SK-N-SH (cell line): ENCODE results near the gene PJA2. TPM values are rescaled to one million over a fixed set of nuclear protein-coding genes. Genes with fewer than 3 reads are reported as not detected.

Experiments used
- CTCF ChIA-PET: fragments of 300-600, 350-600 bp; formaldehyde crosslinking; extraction: SDS; loops from one replicate; lab custom pipeline; 2021; lab: Yijun Ruan, JAX
- POLR2A ChIA-PET: fragments of 350-600 bp; sonication (Branson Sonifier 250); formaldehyde crosslinking; extraction: SDS; loops from one replicate; lab custom pipeline; 2020; ENCODE audit warnings: antibody characterized with exemption, inconsistent platforms; lab: Yijun Ruan, JAX
- DNase-seq: peaks from one replicate; pipeline ENCODE4 v3.0.0; 2012
- H2AFZ ChIP-seq: fragments of 200-600 bp; sonication (generic); 2 replicates; pipeline ENCODE4 v1.8.1; 2016; ENCODE audit warnings: antibody characterized with exemption, mild to moderate bottlenecking, low read depth
- H3F3A ChIP-seq: fragments of 200-600 bp; sonication (generic); replicated peaks from 2 replicates; pipeline ENCODE3; 2016; ENCODE audit warnings: antibody characterized with exemption, mild to moderate bottlenecking; ENCODE audit not compliant: insufficient read depth
- H3K27ac ChIP-seq, 2 experiments: fragments of 200-500 bp in 1 of 2; fragments of 200-600 bp in 1 of 2; sonication (Bioruptor generic) in 1 of 2; sonication (generic), shearing (Covaris generic) in 1 of 2; 2 replicates each; pipeline versions ENCODE4 v1.5.1 to v1.6.1; 2014 to 2016; ENCODE audit warnings: low read depth in 2 of 2, inconsistent platforms in 1 of 2, low read length in 1 of 2, mild to moderate bottlenecking in 1 of 2, mixed read lengths in 1 of 2
- H3K27me3 ChIP-seq: fragments of 200-600 bp; sonication (generic), shearing (Covaris generic); 2 replicates; pipeline ENCODE4 v1.6.1; 2016; ENCODE audit warnings: mixed run types; ENCODE audit not compliant: insufficient read depth
- H3K36me3 ChIP-seq, 2 experiments: fragments of 200-500 bp in 1 of 2; fragments of 200-600 bp in 1 of 2; sonication (Bioruptor generic) in 1 of 2; sonication (generic) in 1 of 2; replicated peaks in 1 of 2; 2 replicates each; pipeline versions ENCODE3 to v1.5.1; 2014 to 2016; ENCODE audit warnings: low read length in 1 of 2, mild to moderate bottlenecking in 1 of 2; ENCODE audit not compliant: insufficient read depth in 2 of 2, control insufficient read depth in 1 of 2
- H3K4me1 ChIP-seq, 2 experiments: fragments of 200-500 bp in 1 of 2; fragments of 200-600 bp in 1 of 2; sonication (Bioruptor generic) in 1 of 2; sonication (generic), shearing (Covaris generic) in 1 of 2; 2 replicates each; pipeline versions ENCODE4 v1.5.1 to v1.6.1; 2014 to 2016; ENCODE audit warnings: low read depth in 1 of 2, low read length in 1 of 2, mixed run types in 1 of 2; ENCODE audit not compliant: insufficient read depth in 2 of 2, control insufficient read depth in 1 of 2
- H3K4me2 ChIP-seq: fragments of 200-600 bp; sonication (generic), shearing (Covaris generic); 2 replicates; pipeline ENCODE4 v1.6.1; 2017; ENCODE audit warnings: mixed run types
- H3K4me3 ChIP-seq, 2 experiments: fragments of 200-500 bp in 1 of 2; fragments of 200-600 bp in 1 of 2; sonication (Bioruptor generic) in 1 of 2; sonication (generic), shearing (Covaris generic) in 1 of 2; 2 replicates each; pipeline versions ENCODE4 v1.5.1 to v1.8.1; 2014 to 2016; ENCODE audit warnings: low read depth in 2 of 2, inconsistent platforms in 1 of 2, low read length in 1 of 2, mild to moderate bottlenecking in 1 of 2, mixed read lengths in 1 of 2, moderate library complexity in 1 of 2
- H3K79me2 ChIP-seq: fragments of 200-600 bp; sonication (generic); 2 replicates; pipeline ENCODE4 v1.8.1; 2017; ENCODE audit warnings: mild to moderate bottlenecking; ENCODE audit not compliant: insufficient read depth
- H3K9ac ChIP-seq: fragments of 200-600 bp; sonication (generic); 2 replicates; pipeline ENCODE4 v1.6.1; 2017; ENCODE audit warnings: mixed run types
- H3K9me2 ChIP-seq: fragments of 200-600 bp; sonication (generic); 2 replicates; pipeline ENCODE4 v1.6.1; 2017; ENCODE audit warnings: mixed run types
- H3K9me3 ChIP-seq: fragments of 200-600 bp; sonication (generic); 2 replicates; pipeline ENCODE4 v1.6.1; 2017; ENCODE audit warnings: mixed run types, mild to moderate bottlenecking, moderate library complexity
- H4K20me1 ChIP-seq: fragments of 200-600 bp; sonication (generic); 2 replicates; pipeline ENCODE4 v1.6.1; 2017; ENCODE audit warnings: mild to moderate bottlenecking, mixed run types; ENCODE audit not compliant: insufficient read depth
- EP300 ChIP-seq, 2 experiments: IDR thresholded peaks; 2 replicates each; pipeline versions ENCODE4 v1.4.0 to v1.6.1; 2012; ENCODE audit warnings: borderline replicate concordance in 1 of 2, low read depth in 1 of 2, low read length in 1 of 2
- FOSL2 ChIP-seq: IDR thresholded peaks from 2 replicates; pipeline ENCODE4 v1.4.0; 2012; ENCODE audit warnings: low read depth, mild to moderate bottlenecking, moderate library complexity, borderline replicate concordance
- FOXM1 ChIP-seq: IDR thresholded peaks from 2 replicates; pipeline ENCODE4 v1.4.0; 2012; ENCODE audit warnings: low read depth, mild to moderate bottlenecking
- MXI1 ChIP-seq: IDR thresholded peaks from 2 replicates; pipeline ENCODE4 v1.6.1; 2012; ENCODE audit warnings: mild to moderate bottlenecking, low read depth, low read length, improper control_type of control experiment
- NRF1 ChIP-seq: IDR thresholded peaks from 2 replicates; pipeline ENCODE4 v1.6.1; 2012; ENCODE audit warnings: low read depth, mild to moderate bottlenecking, low read length
- POLR2AphosphoS5 ChIP-seq: IDR thresholded peaks from 2 replicates; pipeline ENCODE4 v1.6.1; 2012; ENCODE audit warnings: low read depth, low read length
- RAD21 ChIP-seq: IDR thresholded peaks from 2 replicates; pipeline ENCODE4 v1.6.1; 2012; ENCODE audit warnings: mild to moderate bottlenecking, low read length
- RCOR1 ChIP-seq: fragments of 150-350 bp; IDR thresholded peaks from 2 replicates; pipeline ENCODE4 v1.6.1; 2017; ENCODE audit warnings: antibody characterized with exemption, low read length
- SIN3A ChIP-seq: IDR thresholded peaks from 2 replicates; pipeline ENCODE4 v1.6.1; 2012; ENCODE audit warnings: low read depth, mild to moderate bottlenecking, low read length, moderate library complexity, borderline replicate concordance
- TCF12 ChIP-seq: IDR thresholded peaks from 2 replicates; pipeline ENCODE4 v1.4.0; 2012
- TEAD4 ChIP-seq: IDR thresholded peaks from 2 replicates; pipeline ENCODE4 v1.4.0; 2012; ENCODE audit warnings: mild to moderate bottlenecking, borderline replicate concordance; ENCODE audit not compliant: insufficient read depth
- YY1 ChIP-seq: IDR thresholded peaks from 2 replicates; pipeline ENCODE4 v1.4.0; 2012; ENCODE audit warnings: low read depth, mild to moderate bottlenecking
- WGBS: methylation state at CpG from one replicate; pipeline ENCODE4 v1.1.6; 2017; ENCODE audit warnings: low lambda C conversion rate; 5-methylcytosine and 5-hydroxymethylcytosine counted together
- polyA plus RNA-seq, 3 experiments: library from polyadenylated mRNA; depleted of rRNA; stranded (reverse); fragments of >200 nt; gene quantifications; 2 replicates each; pipeline ENCODE4 v1.2.3, GENCODE V29; 2012
- TF ChIP-seq, protein P1 (sequence below): IDR thresholded peaks from 2 replicates; pipeline ENCODE4 v1.4.0; 2012; ENCODE audit warnings: low read depth, borderline replicate concordance
- TF ChIP-seq, protein P2 (sequence below): IDR thresholded peaks from 2 replicates; pipeline ENCODE4; 2012
- TF ChIP-seq, protein P3 (sequence below): IDR thresholded peaks from 2 replicates; pipeline ENCODE4 v1.4.0; 2012; ENCODE audit warnings: low read depth, borderline replicate concordance

Gene PJA2
- polyA plus RNA-seq, 1 of the 3 experiments (the other 2 are of a cell fraction) = 30.7 TPM

DNA sequence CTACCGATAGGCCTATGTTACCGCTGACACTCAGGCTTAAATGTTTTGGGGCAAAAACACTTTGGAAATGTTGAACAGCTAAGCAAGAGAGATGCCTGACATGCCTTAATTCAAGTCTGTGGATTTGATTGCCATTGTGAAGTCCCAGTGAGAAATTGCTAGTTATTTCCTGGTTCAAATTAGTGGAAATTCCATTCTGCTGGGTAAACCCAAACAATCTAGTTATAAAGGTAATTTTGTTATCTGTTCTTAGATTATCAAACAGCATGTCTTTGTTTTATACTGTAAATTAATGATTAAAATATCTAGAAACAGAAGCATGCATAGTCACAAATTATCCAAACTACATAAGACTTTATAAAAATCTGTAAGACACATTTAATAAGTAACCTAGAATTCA, 96.6 kb downstream of the PJA2 start:
- no peak for TF ChIP-seq POLR2AphosphoS5
- ChIA-PET CTCF (no interaction called here), POLR2A (no interaction called here)
- no peak for DNase-seq
- Histone ChIP-seq H2AFZ (no peak overlapping the region), H3K79me2 (no peaks in the 10 kb centered on the region), H3K4me2 (no peak overlapping the region), H3K9me3 (no peaks in the 10 kb centered on the region), H3K36me3 (no peaks in the 10 kb centered on the region), H3K9ac (no peak overlapping the region), H3F3A (no peaks in the 10 kb centered on the region), H3K4me3 (no peak overlapping the region), H3K9me2 (no peaks in the 10 kb centered on the region), H4K20me1 (no peaks in the 10 kb centered on the region), H3K4me1 (no peaks in the 10 kb centered on the region; a peak in 1 of 4 replicates), H3K27ac (no peak overlapping the region), H3K27me3 (no peaks in the 10 kb centered on the region)
- WGBS = 93% methylated on average over 2 of the region's 2 CpGs

DNA sequence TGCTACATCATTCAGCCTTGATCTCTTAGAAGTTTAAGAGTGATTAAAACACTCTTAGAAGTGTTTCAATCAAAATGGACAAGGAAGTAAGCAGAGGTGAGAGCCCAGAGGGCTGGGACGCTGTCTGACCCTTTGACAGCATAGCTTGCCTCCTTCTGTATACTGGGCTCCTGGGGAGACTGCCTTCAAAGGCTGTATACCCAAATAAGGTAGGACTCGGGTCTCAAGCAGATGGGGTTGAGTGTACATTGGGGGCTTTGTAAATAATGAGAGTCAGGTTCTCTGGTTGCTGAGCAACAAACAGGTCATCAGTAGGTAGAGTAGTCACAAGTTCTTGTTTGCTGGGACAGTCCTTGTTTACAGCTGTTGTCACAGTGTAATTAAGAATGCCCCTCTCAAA, 97.1 kb downstream of the PJA2 start:
- no peak for DNase-seq
- Histone ChIP-seq H3K79me2 (no peaks in the 10 kb centered on the region), H3K9me3 (no peaks in the 10 kb centered on the region), H4K20me1 (no peaks in the 10 kb centered on the region), H3K36me3 (no peaks in the 10 kb centered on the region), H3K27me3 (no peaks in the 10 kb centered on the region), H3K27ac (no peak overlapping the region), H3K4me2 (no peak overlapping the region), H3K9ac (no peak overlapping the region), H3K4me3 (no peak overlapping the region), H3F3A (no peaks in the 10 kb centered on the region), H3K4me1 (no peaks in the 10 kb centered on the region; a peak in 1 of 4 replicates), H3K9me2 (no peaks in the 10 kb centered on the region), H2AFZ (no peak overlapping the region)
- POLR2A ChIA-PET = no interaction called here
- WGBS = 78% methylated on average over 2 of the region's 2 CpGs
- CTCF ChIA-PET = interaction anchor here (0.9 kb wide), 1 partner anchor 12 kb away, joined by 3 read pairs; no protein-coding TSS in a partner anchor
- TF ChIP-seq, protein P1, sequence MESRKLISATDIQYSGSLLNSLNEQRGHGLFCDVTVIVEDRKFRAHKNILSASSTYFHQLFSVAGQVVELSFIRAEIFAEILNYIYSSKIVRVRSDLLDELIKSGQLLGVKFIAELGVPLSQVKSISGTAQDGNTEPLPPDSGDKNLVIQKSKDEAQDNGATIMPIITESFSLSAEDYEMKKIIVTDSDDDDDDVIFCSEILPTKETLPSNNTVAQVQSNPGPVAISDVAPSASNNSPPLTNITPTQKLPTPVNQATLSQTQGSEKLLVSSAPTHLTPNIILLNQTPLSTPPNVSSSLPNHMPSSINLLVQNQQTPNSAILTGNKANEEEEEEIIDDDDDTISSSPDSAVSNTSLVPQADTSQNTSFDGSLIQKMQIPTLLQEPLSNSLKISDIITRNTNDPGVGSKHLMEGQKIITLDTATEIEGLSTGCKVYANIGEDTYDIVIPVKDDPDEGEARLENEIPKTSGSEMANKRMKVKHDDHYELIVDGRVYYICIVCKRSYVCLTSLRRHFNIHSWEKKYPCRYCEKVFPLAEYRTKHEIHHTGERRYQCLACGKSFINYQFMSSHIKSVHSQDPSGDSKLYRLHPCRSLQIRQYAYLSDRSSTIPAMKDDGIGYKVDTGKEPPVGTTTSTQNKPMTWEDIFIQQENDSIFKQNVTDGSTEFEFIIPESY = no peak
- TF ChIP-seq FOSL2 (no peak), NRF1 (no peak), MXI1 (no peak), EP300 (IDR thresholded peaks at IDR 0.05; ENCODE audit: borderline replicate concordance in 1 of 2, low read depth in 1 of 2, low read length in 1 of 2) (no peak), FOXM1 (no peak), YY1 (no peak), RAD21 (no peak), RCOR1 (no peak), TEAD4 (no peak), TCF12 (no peak), SIN3A (no peak)
- TF ChIP-seq, protein P2, sequence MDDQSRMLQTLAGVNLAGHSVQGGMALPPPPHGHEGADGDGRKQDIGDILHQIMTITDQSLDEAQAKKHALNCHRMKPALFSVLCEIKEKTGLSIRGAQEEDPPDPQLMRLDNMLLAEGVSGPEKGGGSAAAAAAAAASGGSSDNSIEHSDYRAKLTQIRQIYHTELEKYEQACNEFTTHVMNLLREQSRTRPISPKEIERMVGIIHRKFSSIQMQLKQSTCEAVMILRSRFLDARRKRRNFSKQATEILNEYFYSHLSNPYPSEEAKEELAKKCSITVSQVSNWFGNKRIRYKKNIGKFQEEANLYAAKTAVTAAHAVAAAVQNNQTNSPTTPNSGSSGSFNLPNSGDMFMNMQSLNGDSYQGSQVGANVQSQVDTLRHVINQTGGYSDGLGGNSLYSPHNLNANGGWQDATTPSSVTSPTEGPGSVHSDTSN = no peak
- TF ChIP-seq, protein P3, sequence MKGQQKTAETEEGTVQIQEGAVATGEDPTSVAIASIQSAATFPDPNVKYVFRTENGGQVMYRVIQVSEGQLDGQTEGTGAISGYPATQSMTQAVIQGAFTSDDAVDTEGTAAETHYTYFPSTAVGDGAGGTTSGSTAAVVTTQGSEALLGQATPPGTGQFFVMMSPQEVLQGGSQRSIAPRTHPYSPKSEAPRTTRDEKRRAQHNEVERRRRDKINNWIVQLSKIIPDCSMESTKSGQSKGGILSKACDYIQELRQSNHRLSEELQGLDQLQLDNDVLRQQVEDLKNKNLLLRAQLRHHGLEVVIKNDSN = no peak
